ENCODE results near the gene SPARCL1.

The SPARCL1 gene

DNA sequence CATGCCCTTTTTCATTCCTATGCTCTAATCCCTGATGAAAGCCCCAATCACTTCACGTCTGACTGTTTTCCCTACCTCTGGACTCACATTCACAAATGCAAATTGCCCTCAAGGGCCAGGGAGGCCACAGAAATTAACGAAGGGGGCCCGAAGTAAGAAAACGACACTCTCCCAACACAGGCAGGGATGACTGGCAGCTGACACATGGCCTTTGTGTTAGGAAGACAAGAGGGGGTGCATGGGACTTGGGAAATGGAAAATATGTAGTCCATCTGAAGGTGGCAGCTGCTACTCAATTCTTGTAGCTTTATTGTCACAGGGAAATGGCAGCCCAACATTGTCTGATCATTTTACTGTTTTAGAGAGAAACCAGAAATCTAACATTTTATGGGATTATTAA lies 12.3 kb upstream of the SPARCL1 start:
- DNase-seq, result no peak

DNA sequence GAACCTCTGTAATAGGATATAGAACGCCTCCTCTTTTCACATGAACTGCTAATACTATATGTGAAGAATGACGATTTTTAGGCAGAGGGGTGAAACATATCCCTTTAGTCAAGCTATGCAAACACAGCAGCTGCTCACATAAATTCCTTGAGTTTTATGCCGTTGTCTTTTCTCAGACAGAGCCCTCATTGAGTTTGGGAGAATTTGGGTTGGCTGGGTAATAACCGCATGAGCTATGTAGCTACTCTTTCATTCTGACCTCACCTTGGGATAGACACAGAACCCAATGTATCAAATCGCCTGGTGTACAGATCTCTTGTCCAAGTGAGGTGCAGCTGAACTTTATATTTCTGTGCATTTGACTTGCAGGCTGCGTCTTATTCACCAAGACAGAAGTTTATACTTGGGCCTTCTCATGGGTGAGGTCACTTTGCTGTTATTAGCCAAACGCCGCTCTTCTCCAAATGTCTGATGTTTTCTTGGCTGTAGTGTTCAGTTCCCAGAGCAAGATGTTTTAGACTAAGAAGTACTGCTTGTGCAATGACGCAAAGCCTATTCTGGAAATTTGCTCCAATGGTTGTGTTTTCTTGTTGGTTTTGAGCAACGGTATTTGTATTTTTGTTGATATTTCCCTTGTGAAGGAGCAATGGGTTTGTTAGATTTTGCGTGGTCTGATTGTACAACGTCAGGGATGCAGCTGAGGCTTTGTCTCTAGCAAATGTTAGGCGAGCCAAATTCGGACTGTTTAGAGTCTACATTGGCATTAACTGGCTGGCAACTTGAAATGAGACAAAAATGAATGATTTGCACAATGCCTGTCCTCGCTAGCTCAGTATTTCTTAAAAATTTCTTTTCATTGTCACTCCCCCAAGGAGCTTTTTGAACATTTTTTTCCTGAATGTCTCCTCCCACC lies 11.2 kb upstream of the SPARCL1 start:
- peak in 1 of 2 donors; percentile 53 for DNase-seq

DNA sequence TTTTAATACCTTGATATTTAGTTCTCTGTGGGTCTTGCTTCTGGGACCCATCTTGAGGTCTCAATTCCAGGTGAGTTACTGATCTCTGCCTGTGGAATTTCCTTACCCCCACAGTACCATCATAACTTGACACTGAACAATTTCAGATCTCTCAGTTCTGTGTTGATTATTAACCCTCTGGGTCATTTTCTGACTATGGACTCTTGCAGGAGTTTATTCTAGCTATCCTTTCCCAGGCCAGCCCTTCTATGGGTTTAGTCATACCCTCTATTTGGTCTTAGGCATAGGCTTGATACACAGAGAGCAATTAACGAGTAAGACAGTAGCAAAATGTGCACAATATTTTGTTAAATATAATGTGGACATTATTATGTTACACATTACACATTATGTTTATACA lies 3.7 kb upstream of the SPARCL1 start:
- no peak for DNase-seq

DNA sequence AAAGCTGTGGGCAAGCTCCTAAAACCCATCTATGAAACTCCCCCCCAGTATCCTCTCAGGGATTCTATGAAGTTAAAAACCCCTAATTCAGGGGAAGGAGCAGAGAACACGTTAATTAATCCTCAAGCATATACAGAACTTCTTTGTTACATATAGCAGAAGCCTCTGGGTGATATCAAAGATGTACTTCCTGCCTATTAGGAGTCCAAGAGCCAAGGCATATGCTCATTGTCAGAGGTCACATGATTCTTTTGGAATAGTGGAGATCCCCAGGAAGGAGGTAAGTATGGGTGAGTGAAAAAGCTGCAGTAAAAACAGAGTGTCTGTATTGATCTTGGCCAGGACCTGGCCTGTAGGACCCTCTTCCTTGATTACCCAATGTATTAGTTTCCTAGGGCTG lies 2.9 kb upstream of the SPARCL1 start:
- DNase-seq, result no peak

DNA sequence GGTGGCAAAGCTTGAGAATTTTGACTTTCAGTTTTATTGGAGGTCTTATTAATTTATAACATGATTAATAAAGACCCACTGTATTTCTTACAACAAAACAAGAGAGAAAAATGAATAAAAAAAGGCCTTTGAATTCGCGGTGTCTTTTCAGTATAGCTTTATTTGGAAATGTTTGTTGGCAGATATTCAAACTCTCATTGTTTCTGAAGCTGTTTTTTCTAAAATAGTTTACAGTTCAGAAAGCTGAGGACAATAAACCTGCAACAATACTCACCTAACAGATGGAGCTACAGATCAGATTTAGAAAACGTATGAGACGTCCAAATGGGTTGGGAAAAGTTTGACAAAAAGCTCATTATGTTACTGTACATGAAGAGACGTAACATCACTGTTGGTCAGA lies 2.4 kb upstream of the SPARCL1 start:
- no peak for DNase-seq

DNA sequence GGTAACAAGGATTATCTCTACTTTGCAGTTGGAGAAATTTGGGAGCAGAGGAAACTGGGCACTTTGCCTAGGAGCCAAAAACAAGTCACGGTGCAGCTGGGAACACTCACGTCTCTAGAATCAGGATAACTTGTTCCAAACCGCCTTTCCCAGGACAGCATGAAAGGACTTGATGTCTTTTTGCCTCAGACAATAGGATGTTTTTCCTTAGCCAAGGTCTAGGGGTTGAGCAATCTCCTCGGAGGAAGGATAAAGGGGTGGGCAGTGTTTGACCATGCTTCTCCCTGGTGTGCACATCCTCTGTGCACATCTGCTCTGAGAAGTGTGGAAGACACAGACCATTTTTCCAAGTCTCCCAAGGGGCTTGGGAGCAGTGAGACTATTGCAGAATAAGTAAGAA lies 1.7 kb upstream of the SPARCL1 start:
- DNase-seq, result peak in 1 of 2 donors; percentile 49

DNA sequence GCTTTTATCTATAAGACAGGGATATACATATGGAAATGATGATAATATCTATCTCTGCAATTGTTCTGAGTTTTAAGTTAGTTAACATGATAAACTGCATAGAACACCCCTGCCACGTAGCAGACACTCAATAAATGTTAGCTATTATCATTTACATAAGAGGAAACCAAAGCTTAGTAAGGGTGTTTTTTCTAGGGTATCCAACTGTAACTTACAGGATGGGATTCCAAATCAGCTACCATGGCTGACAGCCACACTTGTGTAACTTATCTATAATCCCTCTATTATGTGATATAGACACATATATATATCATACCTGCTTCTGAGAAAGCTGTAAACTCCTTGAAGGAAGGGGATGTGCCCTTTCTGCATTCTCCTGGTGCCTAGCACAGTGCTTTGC lies 1.1 kb upstream of the SPARCL1 start:
- no peak for DNase-seq

DNA sequence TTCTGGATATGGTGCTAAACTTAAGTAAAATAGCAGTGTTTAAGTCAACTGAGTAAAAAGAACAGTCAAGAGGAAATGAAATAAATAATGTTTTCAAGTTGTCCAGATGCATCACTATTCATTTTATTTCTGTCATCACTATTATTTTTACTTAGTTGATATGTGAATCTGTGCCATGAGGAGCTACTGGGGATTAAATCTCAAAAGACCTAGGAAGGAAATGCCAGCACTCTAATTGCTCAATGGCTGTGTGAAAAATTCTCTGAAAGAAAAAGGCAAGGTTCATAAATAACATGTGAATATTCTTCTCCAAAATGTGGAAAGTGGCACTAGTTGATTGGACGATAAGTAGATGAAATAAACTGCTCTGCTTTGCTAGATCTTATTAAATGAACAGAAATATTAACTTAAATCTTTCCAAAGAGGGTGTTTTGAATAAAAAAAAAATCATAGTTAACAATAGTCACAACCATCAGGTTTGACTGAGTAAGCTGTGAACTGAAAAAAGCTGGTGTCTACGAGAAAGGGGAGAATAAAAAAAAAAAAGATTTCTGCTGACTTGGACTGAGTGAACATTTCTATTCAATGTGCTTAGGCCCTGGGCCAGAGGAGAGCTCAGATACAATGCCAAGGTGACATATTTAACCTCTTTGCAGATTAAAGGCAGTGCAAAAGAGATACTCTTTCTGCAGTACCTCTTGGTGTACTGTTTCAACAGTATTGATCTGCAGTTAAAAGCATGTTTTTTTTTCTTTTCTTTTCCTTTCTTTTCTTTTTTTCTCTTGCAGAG lies 1.6 kb downstream of the SPARCL1 start:
- peak in 1 of 2 donors; percentile 29 for DNase-seq

DNA sequence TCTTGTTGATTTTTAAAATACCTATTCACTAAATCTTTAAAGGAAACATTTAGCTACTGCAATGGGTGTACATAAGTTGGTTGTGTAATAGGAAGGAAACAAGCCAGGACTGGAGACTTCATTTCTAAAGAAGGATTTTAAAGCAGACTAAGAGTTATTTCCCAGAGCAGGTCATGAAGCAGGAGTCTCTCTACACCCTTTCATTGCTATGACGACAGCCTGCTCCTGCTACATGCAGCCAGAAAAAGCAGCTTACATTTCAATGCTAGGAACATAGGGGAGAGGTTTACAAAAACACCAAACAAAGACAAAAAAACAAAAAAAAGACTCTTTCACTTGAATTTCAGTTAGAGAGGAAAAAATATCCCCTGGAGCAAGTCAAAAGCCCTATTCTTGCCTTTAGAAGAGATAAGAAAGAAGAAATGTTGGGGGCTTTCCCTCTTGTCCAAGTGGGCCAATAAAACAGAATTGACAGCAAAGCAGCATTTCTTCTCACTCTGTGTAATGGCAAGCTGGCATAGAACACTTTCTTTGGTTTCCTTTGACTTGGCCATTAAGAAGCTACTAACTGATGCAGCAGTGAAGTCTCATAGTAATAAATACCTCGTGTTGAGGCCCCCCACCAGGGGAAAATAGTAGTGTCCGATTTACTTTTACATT lies 3.4 kb downstream of the SPARCL1 start:
- peak in 1 of 2 donors; percentile 76 for DNase-seq

DNA sequence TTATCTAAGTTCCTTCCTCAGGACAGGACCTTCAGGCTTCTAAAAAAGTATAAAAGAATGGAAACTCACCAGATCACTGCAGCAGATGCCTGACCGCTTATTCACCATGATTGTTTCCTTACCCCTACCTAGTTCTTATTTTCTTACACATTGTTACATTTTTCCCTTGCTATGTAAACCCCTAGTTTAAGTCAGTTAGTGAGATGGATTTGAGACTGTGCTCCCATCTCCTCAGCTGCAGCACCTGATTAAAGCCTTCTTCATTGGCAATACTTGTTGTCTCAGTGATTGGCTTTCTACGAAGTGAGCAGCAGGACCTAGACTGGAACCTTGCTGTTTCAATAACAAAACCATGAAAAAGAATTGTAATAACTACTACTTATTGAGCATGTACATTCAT lies 4.7 kb downstream of the SPARCL1 start:
- DNase-seq, result no peak

DNA sequence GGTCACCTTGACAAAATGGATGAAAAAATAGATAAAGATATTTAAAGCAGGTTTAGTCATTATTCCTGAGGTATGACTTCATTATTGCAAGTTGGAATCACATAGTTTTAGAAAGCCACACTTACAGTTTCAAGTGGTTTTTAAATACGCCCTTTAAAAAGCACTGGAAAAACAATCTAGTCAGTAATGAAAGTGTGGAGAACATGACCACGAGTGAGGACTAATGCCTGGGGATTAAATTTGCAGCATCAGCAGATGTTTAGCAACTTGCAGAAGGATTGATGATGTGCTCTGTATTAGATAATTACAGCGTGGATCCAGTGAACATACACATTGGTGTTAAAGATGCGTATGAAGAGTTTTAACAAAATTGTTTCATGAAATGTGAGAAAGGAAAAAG lies 5.9 kb downstream of the SPARCL1 start:
- no peak for DNase-seq

DNA sequence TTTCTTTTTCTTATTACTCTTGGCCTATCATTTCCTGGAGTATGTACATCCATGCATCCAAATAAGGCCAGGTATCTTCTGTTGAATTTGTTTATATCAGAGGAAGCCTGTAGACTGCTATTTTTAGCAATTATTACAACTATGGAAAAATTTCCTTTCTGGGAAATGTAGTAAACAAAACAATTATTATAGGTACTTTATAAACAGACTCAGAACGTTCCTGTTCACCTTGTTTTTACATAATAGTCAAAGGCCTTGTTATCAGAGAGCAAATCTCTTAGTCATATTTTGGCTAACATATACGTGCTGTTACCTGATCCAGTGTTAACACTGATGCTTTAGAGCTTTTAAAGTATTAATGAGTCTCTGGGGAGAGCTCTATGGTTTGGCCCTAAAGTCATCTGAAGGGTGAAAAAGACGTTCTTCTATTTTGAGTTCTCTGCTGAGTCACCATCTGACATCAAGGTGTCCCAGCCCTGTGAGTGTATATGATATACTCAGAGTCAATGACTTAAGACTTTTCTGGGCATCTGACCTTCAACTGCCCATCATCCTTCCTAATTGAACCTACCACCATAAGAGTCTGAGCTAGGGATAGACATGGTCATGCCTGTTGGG lies 7.3 kb downstream of the SPARCL1 start:
- DNase-seq, result no peak

DNA sequence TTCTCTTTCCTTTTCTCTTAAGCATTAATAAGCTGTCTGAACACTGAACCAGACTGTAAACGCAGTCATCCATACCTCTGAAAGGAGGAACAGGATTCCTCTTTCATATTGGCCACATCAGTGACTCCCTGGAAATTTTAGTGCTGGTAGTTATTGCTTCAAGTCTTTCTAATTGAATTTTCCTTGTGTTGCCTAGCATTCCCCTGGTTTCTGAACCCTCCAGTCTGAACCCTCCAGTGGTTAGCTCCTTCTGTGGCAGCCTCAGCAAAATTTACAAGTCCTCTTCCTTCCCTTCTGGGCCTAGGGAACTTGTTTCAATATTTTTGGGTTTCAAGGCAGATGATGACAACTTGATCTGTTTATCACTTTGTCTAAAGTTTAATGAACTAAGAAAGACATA lies 7.9 kb downstream of the SPARCL1 start:
- no peak for DNase-seq

DNA sequence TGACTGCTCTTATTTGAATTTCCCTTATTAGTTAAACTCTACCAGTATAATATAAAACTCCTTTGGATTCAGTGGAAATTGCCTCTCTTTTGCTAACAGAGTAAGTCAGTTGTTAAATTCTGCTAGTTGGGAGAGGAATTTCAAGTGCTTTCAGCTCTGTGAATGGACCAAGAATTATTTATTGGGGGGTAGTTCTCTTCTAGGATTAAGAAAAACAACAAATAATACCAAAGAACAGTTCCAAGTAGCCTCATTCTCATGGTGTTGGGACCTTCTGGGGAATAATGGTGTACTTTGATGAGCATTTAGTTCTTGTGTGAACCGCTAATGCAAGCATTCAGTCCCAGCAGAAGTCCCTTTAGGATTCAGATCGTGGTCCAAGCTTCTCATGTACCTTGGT lies 11.6 kb downstream of the SPARCL1 start:
- DNase-seq, result peak in 1 of 2 donors; percentile 57

DNA sequence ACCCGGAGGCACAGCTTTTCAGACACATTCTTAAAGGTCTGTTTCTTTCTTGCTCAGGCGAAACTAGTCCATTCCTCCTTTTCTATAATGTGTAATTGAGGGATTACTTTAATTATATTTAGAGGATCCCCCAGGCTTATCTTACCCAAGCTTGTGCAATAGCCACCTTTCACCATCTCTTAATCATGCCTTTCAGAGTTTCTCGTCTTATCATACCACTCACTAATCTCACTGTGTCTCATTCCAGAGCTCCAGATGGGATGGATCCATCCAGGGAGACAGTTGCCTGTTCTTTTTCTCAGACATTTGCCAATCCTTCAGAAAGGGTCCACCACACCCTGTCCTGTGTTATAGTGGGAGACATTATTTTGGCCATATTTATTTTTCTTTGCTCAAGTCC lies 12.5 kb downstream of the SPARCL1 start:
- no peak for DNase-seq

DNA sequence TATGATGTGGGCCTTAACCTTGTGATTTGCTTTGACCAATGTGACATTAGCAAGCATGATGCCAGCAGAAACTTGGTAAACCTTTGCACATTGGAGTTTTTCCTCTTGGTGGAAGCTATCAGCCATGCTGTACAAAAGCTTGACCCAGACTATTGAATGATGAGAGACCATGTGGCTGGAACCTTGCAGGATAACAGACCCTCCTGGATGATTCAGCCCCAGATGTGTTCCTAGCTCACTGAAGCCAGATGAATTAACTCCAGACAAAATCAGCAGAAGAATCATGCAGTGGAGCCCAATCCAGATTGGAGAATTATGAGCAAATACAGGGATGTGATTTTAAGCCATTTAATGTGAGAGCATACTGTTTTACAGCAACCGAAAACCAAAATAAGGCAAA lies 16.8 kb downstream of the SPARCL1 start:
- DNase-seq, result no peak

DNA sequence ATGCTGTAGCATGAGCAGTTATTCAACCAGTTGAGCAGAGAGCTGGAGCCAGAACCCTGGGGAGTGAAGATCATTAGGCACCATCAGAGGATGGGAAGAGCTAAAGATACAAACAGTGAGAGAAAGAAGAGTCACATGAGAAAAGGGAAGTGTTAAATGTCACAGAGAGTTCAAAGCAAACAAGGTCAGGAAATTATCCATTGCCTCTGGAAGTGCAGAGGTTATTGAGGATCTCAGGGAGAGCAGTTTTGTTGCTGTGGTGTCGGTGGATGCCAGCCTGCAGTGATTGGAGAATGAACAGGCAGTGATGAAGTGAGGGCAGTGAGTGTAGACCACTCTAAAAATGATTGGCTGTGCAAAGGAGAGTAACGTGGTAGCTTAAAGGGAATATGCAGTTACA lies 17.7 kb downstream of the SPARCL1 start:
- no peak for DNase-seq

DNA sequence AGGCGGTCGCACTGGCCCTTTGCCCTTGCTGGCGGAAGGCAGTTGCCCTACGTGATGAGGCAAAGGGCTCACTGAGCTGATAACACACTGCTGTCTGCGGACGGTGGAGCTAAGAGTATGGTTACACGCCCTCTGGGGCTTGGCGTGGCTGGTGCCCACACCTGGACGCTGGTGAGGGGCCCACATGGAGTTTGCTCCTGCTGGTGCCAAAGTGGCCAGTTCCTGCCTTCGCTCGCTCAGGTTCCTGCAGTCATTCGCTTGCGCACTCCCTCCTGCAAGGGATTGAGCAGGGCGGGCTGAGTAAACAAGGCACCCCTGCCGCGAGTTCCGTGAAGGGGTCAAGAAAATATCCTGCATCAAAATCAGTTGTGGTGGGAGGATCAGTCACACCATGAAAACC lies 18.4 kb downstream of the SPARCL1 start:
- DNase-seq, result no peak

DNA sequence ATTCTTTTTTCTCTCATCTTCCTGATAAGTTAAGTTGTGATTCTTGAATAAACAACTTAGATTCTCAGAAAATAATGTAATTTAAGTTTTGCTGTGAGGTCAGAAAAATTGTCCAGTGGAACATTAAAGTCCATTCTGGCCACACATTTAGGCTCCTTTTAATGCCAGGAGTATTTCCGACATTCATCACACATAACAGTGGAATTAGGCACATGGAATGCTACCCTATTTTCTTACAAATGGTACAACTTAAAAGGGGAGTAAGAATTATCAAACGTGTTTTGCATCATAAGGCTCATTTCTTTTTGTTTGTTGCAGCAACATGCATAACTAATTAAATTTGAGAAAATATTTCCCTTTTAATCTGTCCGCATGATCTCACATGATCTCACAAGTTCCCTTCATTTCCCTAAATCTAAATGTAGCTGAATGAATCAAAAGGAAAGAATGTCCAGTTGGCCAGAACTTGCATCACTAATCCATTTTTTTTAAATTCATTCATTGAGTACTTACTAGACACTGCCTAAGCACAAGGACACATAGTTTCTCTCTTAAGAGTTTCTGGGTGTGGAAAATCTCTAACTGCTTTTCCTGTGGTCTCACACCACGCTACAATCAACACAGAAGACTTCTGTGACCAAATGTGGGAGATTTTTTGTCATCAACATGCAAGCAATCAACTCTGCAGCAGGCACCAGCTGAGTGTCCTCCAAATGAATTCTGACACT lies 22.0 kb downstream of the SPARCL1 start:
- DNase-seq, result no peak

DNA sequence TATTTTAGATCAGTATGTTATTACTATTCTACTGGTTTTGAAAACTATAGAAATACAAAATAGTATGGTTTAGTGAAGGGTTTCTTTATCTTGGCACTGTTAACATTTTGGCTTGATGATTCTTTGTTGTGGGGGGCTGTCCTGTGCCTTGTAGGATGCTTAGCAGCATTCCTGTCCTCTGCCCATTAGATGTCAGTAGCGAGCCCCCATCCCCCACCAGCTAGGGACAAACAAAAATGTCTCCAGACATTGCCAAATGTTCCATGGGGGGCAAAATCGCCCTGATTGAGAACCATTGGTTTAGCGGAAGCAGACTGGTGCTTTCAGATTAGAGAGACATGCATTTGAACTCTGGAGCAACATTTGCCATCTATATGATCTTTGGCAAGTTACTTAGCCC lies 23.3 kb downstream of the SPARCL1 start:
- DNase-seq, result no peak

DNA sequence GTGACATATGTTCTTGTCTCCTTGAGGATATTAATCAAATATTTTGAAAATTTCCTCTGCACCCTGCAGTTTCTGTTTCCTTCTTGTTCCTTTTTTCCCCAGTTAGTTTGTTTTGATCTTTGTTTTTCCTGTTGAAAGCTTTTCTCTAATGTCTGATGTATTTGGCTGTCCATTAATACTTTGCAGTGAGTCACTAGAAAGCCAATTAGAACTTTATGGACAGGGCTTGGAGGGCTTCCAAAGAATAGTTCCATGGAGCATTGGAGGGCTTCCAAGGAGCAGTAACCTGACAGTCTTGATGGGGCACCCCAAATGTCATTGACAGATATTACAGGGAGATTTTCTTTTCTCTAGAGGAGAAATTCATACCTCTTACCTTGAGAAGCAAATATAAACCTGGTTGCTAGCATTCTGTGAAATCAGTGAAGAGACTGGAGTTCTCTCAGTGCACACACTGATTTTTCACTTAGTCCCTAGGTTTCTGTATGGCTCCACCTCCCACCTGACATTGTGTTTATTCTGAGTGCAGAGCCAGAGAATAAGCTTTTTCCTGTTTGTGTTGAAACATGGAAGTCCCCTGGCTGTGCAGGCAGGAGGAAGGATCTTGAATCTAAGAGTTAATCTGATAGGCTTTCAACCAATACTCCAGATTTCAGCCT lies 26.5 kb downstream of the SPARCL1 start:
- DNase-seq, result peak in 1 of 2 donors; percentile 53

DNA sequence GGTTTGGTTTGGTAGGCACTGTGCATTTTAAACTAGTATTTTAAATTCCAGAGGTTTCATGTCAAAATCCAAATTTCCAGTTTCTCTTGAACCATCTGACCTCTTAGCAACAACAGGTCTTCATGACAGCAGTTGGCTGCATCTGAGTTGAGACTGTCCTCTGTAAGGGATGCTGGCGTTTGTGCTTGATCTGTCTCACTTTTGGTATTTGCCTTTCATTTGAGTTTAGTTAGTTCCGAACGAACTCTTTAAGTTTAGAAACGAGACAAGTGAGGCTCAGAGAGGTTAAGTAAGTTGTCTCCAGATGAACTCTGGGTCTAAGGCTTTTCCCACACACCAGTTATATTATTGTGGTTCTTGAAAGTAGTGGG lies 29.1 kb downstream of the SPARCL1 start:
- DNase-seq, result no peak
